ENCODE measurements around the gene C22orf39. TPM values are rescaled to one million over a fixed set of nuclear protein-coding genes. Genes with fewer than 3 reads are reported as not detected.

The C22orf39 gene
- total RNA-seq, 1 donor from 2014 or later: 26.6 TPM

- Mint-ChIP-seq H3K27ac (ENCODE audit: unreplicated experiment) (no peak overlapping the region), H3K4me3 (ENCODE audit: unreplicated experiment) (no peak overlapping the region), H3K9me3 (ENCODE audit: unreplicated experiment) (no peaks in the 10 kb centered on the region), H3K27me3 (ENCODE audit: unreplicated experiment) (peaks cover 1% of the 10 kb centered on the region), H3K4me1 (ENCODE audit: unreplicated experiment) (no peaks in the 10 kb centered on the region), H3K36me3 (ENCODE audit: low read depth, unreplicated experiment) (peaks cover 20% of the 10 kb centered on the region)
- TF ChIP-seq, protein P1, sequence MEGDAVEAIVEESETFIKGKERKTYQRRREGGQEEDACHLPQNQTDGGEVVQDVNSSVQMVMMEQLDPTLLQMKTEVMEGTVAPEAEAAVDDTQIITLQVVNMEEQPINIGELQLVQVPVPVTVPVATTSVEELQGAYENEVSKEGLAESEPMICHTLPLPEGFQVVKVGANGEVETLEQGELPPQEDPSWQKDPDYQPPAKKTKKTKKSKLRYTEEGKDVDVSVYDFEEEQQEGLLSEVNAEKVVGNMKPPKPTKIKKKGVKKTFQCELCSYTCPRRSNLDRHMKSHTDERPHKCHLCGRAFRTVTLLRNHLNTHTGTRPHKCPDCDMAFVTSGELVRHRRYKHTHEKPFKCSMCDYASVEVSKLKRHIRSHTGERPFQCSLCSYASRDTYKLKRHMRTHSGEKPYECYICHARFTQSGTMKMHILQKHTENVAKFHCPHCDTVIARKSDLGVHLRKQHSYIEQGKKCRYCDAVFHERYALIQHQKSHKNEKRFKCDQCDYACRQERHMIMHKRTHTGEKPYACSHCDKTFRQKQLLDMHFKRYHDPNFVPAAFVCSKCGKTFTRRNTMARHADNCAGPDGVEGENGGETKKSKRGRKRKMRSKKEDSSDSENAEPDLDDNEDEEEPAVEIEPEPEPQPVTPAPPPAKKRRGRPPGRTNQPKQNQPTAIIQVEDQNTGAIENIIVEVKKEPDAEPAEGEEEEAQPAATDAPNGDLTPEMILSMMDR (IDR thresholded peaks at IDR 0.05; ENCODE audit: unreplicated experiment): no peak
- DNase-seq (ENCODE audit: low spot score): no peak
These were observed 14.0 kb upstream of the C22orf39 start for GRCh38 chr22:19461506-19461905.

DNA sequence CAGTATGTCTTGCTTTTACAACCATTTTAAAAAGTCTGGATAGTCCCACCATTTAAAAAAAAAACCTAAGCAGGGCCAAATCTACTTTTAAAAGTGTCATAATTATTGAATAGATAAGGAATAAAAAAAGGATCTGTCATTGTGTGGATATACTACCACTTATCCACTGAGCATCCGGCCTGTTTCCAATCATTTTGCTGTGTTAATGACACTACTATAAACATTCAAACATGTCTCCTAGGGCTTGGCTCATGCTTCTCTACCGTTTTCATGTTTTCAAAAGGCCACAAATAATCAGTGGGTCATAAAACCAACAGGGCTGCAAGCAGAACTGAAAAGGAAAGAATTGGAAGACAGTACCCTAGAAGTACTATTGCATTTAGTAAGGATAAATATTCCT, 12.5 kb upstream of the C22orf39 start:
- H3K27ac Mint-ChIP-seq (ENCODE audit: unreplicated experiment): no peak overlapping the region
- no peaks in the 10 kb centered on the region for H3K9me3 Mint-ChIP-seq (ENCODE audit: unreplicated experiment)
- no peaks in the 10 kb centered on the region for H3K4me1 Mint-ChIP-seq (ENCODE audit: unreplicated experiment)
- no peak for DNase-seq (ENCODE audit: low spot score)
- H3K27me3 Mint-ChIP-seq (ENCODE audit: unreplicated experiment): peaks cover 1% of the 10 kb centered on the region
- H3K4me3 Mint-ChIP-seq (ENCODE audit: unreplicated experiment): no peak overlapping the region
- TF ChIP-seq, protein P1 (IDR thresholded peaks at IDR 0.05; ENCODE audit: unreplicated experiment): no peak
- peaks cover 23% of the 10 kb centered on the region for H3K36me3 Mint-ChIP-seq (ENCODE audit: low read depth, unreplicated experiment)

- Mint-ChIP-seq H3K4me1 (ENCODE audit: unreplicated experiment) (no peaks in the 10 kb centered on the region), H3K27me3 (ENCODE audit: unreplicated experiment) (peaks cover 1% of the 10 kb centered on the region), H3K4me3 (ENCODE audit: unreplicated experiment) (no peak overlapping the region), H3K9me3 (ENCODE audit: unreplicated experiment) (no peaks in the 10 kb centered on the region), H3K27ac (ENCODE audit: unreplicated experiment) (no peak overlapping the region), H3K36me3 (ENCODE audit: low read depth, unreplicated experiment) (peaks cover 28% of the 10 kb centered on the region)
- TF ChIP-seq, protein P1 (IDR thresholded peaks at IDR 0.05; ENCODE audit: unreplicated experiment): no peak
- DNase-seq (ENCODE audit: low spot score): no peak
These were observed 10.4 kb upstream of the C22orf39 start for GRCh38 chr22:19457828-19458428.

GRCh38 chr22:19456541-19456940, 9.0 kb upstream of the C22orf39 start:
- Mint-ChIP-seq H3K36me3 (ENCODE audit: low read depth, unreplicated experiment) (peaks cover 28% of the 10 kb centered on the region), H3K27me3 (ENCODE audit: unreplicated experiment) (peaks cover 1% of the 10 kb centered on the region), H3K4me1 (ENCODE audit: unreplicated experiment) (no peaks in the 10 kb centered on the region), H3K27ac (ENCODE audit: unreplicated experiment) (no peak overlapping the region), H3K4me3 (ENCODE audit: unreplicated experiment) (no peak overlapping the region), H3K9me3 (ENCODE audit: unreplicated experiment) (no peaks in the 10 kb centered on the region)
- no peak for DNase-seq (ENCODE audit: low spot score)
- TF ChIP-seq, protein P1 (IDR thresholded peaks at IDR 0.05; ENCODE audit: unreplicated experiment): no peak

- H3K4me1 Mint-ChIP-seq (ENCODE audit: unreplicated experiment): no peaks in the 10 kb centered on the region
- peaks cover 28% of the 10 kb centered on the region for H3K36me3 Mint-ChIP-seq (ENCODE audit: low read depth, unreplicated experiment)
- H3K4me3 Mint-ChIP-seq (ENCODE audit: unreplicated experiment): peak overlapping the region; percentile 68
- H3K27ac Mint-ChIP-seq (ENCODE audit: unreplicated experiment): no peak overlapping the region
- no peak for DNase-seq (ENCODE audit: low spot score)
- peaks cover 1% of the 10 kb centered on the region for H3K27me3 Mint-ChIP-seq (ENCODE audit: unreplicated experiment)
- TF ChIP-seq, protein P1 (IDR thresholded peaks at IDR 0.05; ENCODE audit: unreplicated experiment): no peak
- no peaks in the 10 kb centered on the region for H3K9me3 Mint-ChIP-seq (ENCODE audit: unreplicated experiment)
These were observed 8.3 kb upstream of the C22orf39 start for GRCh38 chr22:19455585-19456370.

Data from endothelial cell (in vitro differentiated cells).